Astrocyte (in vitro differentiated cells and primary cell): ENCODE measurements around the gene THADA. TPM values are rescaled to one million over a fixed set of nuclear protein-coding genes. Genes with fewer than 3 reads are reported as not detected.

Experiments
- DNase-seq: peaks from one replicate; pipeline ENCODE4 v3.0.0-alpha.2; 2010; ENCODE audit warnings: low read depth
- FAIRE-seq: peaks from 2 replicates; lab custom pipeline; 2011; peaks lifted over from hg19 to GRCh38; lab: Jason Lieb, UNC
- H2AFZ ChIP-seq: 2 replicates; pipeline ENCODE4 v1.6.0; 2012; ENCODE audit warnings: low read depth, low read length, inconsistent platforms
- H3K27ac ChIP-seq: 2 replicates; pipeline ENCODE4 v1.5.1; 2011; ENCODE audit warnings: low read depth, low read length, inconsistent platforms
- H3K27me3 ChIP-seq: 2 replicates; pipeline ENCODE4 v1.6.0; 2011; ENCODE audit warnings: low read length, inconsistent platforms; ENCODE audit not compliant: insufficient read depth
- H3K36me3 ChIP-seq: 2 replicates; pipeline ENCODE4 v1.5.1; 2011; ENCODE audit warnings: low read length, inconsistent platforms; ENCODE audit not compliant: insufficient read depth
- H3K4me1 ChIP-seq: 2 replicates; pipeline ENCODE4 v1.5.1; 2011; ENCODE audit warnings: low read length, inconsistent platforms; ENCODE audit not compliant: insufficient read depth
- H3K4me2 ChIP-seq: 2 replicates; pipeline ENCODE4 v1.6.0; 2012; ENCODE audit warnings: low read length, inconsistent platforms
- H3K4me3 ChIP-seq: 2 replicates; pipeline ENCODE4 v1.5.1; 2011; ENCODE audit warnings: low read depth, mild to moderate bottlenecking, low read length, inconsistent platforms; ENCODE audit not compliant: insufficient read depth
- H3K79me2 ChIP-seq: 2 replicates; pipeline ENCODE4 v1.6.0; 2012; ENCODE audit warnings: mild to moderate bottlenecking, low read length, inconsistent platforms; ENCODE audit not compliant: insufficient read depth
- H3K9ac ChIP-seq: 2 replicates; pipeline ENCODE4 v1.6.0; 2012; ENCODE audit warnings: mild to moderate bottlenecking, low read length, inconsistent platforms
- H3K9me3 ChIP-seq: 2 replicates; pipeline ENCODE4 v1.5.1; 2012; ENCODE audit warnings: low read depth, mild to moderate bottlenecking, low read length, inconsistent platforms; ENCODE audit not compliant: insufficient read depth
- H4K20me1 ChIP-seq: 2 replicates; pipeline ENCODE4 v1.6.0; 2012; ENCODE audit warnings: low read length, inconsistent platforms; ENCODE audit not compliant: insufficient read depth
- H3K27ac Mint-ChIP-seq: one replicate; pipeline ENCODE4 v1.8.0; 2021; ENCODE audit warnings: mild to moderate bottlenecking, mixed read lengths; ENCODE audit not compliant: unreplicated experiment
- H3K27me3 Mint-ChIP-seq: one replicate; pipeline ENCODE4 v1.8.0; 2021; ENCODE audit warnings: low read depth, mixed read lengths; ENCODE audit not compliant: unreplicated experiment
- H3K36me3 Mint-ChIP-seq: one replicate; pipeline ENCODE4 v1.8.0; 2021; ENCODE audit warnings: low read depth, mixed read lengths; ENCODE audit not compliant: unreplicated experiment
- H3K4me1 Mint-ChIP-seq: one replicate; pipeline ENCODE4 v1.8.0; 2021; ENCODE audit warnings: low read depth, mixed read lengths; ENCODE audit not compliant: unreplicated experiment
- H3K4me3 Mint-ChIP-seq: one replicate; pipeline ENCODE4 v1.8.0; 2021; ENCODE audit warnings: mild to moderate bottlenecking, moderate library complexity, mixed read lengths; ENCODE audit not compliant: unreplicated experiment
- H3K9me3 Mint-ChIP-seq: one replicate; pipeline ENCODE4 v1.8.0; 2021; ENCODE audit warnings: mild to moderate bottlenecking, mixed read lengths; ENCODE audit not compliant: unreplicated experiment
- EZH2 ChIP-seq: IDR thresholded peaks from 2 replicates; pipeline ENCODE4 v1.6.1; 2012; ENCODE audit warnings: mild to moderate bottlenecking, low read length, inconsistent platforms; ENCODE audit not compliant: insufficient read depth
- total RNA-seq: library from RNA; stranded (reverse); gene quantifications from 2 replicates; pipeline ENCODE4 v1.2.1, GENCODE V29; 2021
- TF ChIP-seq, protein P1 (sequence below): IDR thresholded peaks from 2 replicates; pipeline ENCODE4 v1.5.1; 2011; ENCODE audit warnings: low read depth, mild to moderate bottlenecking, inconsistent platforms, low read length, moderate library complexity; ENCODE audit not compliant: insufficient read depth

The THADA gene
- total RNA-seq, 1 donor from 2014 or later = 16.2 TPM

DNA sequence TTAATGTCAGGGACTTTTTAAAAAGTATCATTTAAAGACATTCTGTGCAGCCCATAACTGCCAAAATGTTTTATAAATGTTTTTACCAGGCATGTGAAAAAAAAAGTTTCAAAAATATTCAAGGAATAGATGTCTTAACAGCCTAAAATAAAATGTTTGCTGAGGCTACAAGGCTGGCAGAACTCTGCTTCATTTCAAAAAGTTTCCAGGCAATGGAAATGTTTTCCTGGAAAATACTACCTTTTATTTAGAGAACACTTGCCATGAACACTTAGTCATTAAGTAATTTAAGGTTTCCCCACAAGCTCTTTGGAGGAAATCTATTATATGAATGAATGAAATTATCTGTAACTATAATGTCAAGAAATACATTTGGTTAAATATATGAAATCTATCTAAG, 68.8 kb downstream of the THADA start:
- Histone ChIP-seq H3K9me3 (no peaks in the 10 kb centered on the region), H3K4me3 (no peak overlapping the region), H4K20me1 (peaks cover 4% of the 10 kb centered on the region), H3K9ac (no peak overlapping the region), H3K36me3 (peaks cover 3% of the 10 kb centered on the region), H3K4me2 (no peak overlapping the region), H2AFZ (no peak overlapping the region), H3K27me3 (no peaks in the 10 kb centered on the region), H3K27ac (no peak overlapping the region), H3K4me1 (no peaks in the 10 kb centered on the region), H3K79me2 (no peaks in the 10 kb centered on the region)
- DNase-seq = no peak
- H3K27me3 Mint-ChIP-seq = no peaks in the 10 kb centered on the region
- no peaks in the 10 kb centered on the region for H3K9me3 Mint-ChIP-seq
- no peak for TF ChIP-seq EZH2
- TF ChIP-seq, protein P1, sequence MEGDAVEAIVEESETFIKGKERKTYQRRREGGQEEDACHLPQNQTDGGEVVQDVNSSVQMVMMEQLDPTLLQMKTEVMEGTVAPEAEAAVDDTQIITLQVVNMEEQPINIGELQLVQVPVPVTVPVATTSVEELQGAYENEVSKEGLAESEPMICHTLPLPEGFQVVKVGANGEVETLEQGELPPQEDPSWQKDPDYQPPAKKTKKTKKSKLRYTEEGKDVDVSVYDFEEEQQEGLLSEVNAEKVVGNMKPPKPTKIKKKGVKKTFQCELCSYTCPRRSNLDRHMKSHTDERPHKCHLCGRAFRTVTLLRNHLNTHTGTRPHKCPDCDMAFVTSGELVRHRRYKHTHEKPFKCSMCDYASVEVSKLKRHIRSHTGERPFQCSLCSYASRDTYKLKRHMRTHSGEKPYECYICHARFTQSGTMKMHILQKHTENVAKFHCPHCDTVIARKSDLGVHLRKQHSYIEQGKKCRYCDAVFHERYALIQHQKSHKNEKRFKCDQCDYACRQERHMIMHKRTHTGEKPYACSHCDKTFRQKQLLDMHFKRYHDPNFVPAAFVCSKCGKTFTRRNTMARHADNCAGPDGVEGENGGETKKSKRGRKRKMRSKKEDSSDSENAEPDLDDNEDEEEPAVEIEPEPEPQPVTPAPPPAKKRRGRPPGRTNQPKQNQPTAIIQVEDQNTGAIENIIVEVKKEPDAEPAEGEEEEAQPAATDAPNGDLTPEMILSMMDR = no peak
- peaks cover 11% of the 10 kb centered on the region for H3K36me3 Mint-ChIP-seq
- FAIRE-seq = no peak
- no peak overlapping the region for H3K4me3 Mint-ChIP-seq
- no peak overlapping the region for H3K27ac Mint-ChIP-seq
- H3K4me1 Mint-ChIP-seq = peaks cover 3% of the 10 kb centered on the region

GRCh38 chr2:43525506-43525905, 70.3 kb downstream of the THADA start:
- H3K4me3 Mint-ChIP-seq = no peak overlapping the region
- H3K27ac Mint-ChIP-seq = no peak overlapping the region
- Histone ChIP-seq H3K4me2 (no peak overlapping the region), H3K27me3 (no peaks in the 10 kb centered on the region), H3K9me3 (no peaks in the 10 kb centered on the region), H3K79me2 (no peaks in the 10 kb centered on the region), H3K4me1 (peaks cover 1% of the 10 kb centered on the region), H4K20me1 (no peaks in the 10 kb centered on the region), H3K27ac (no peak overlapping the region), H2AFZ (no peak overlapping the region), H3K9ac (no peak overlapping the region), H3K36me3 (peaks cover 3% of the 10 kb centered on the region), H3K4me3 (no peak overlapping the region)
- no peaks in the 10 kb centered on the region for H3K27me3 Mint-ChIP-seq
- no peak for TF ChIP-seq EZH2
- TF ChIP-seq, protein P1 = no peak
- H3K9me3 Mint-ChIP-seq = no peaks in the 10 kb centered on the region
- FAIRE-seq = no peak
- no peak for DNase-seq
- peaks cover 3% of the 10 kb centered on the region for H3K4me1 Mint-ChIP-seq
- H3K36me3 Mint-ChIP-seq = peaks cover 11% of the 10 kb centered on the region

DNA sequence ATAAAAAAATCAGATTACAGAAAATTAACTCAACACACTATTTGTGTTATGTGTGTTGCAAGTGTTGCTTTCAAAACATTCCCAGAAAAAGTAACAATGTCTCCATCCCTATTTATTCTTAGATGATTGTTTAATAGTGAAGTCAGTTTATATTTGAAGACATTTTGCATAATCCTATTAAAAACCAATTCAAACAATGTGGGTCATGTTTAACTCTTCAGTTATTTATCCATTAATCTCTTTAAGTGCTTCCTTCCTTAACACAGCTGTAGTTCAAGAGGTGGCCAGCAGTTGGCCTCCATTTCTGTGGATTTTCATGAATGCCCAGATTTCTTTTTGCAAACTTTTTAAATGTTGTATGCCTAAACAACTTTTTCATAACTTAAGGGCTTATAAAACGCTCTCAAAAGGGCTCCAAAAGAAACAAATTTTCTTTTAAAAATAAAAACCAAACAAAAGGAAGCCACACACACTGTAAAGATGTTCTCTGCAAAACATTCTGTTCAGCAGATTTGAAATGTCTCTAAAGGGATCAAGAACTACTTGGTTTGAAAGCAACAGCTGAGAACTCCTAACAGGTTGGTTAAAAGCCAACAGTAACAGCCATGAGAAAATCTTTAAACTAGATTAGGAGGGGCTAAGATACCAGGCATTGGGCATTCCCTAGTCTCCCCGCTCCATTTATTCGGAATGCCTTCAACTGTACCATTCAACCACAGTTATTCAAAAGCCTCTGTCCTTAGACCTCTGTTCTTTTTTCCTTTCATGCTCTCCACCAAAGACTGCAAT, 71.5 kb downstream of the THADA start:
- no peak overlapping the region for H3K4me3 Mint-ChIP-seq
- no peak for DNase-seq
- no peaks in the 10 kb centered on the region for H3K9me3 Mint-ChIP-seq
- FAIRE-seq = no peak
- Histone ChIP-seq H3K4me1 (peaks cover 9% of the 10 kb centered on the region), H2AFZ (no peak overlapping the region), H3K36me3 (peaks cover 3% of the 10 kb centered on the region), H3K9ac (no peak overlapping the region), H3K79me2 (no peaks in the 10 kb centered on the region), H3K4me3 (no peak overlapping the region), H3K9me3 (no peaks in the 10 kb centered on the region), H4K20me1 (no peaks in the 10 kb centered on the region), H3K27me3 (no peaks in the 10 kb centered on the region), H3K27ac (no peak overlapping the region), H3K4me2 (no peak overlapping the region)
- TF ChIP-seq EZH2 = no peak
- TF ChIP-seq, protein P1 = peak; percentile 32
- peaks cover 11% of the 10 kb centered on the region for H3K36me3 Mint-ChIP-seq
- no peak overlapping the region for H3K27ac Mint-ChIP-seq
- H3K27me3 Mint-ChIP-seq = no peaks in the 10 kb centered on the region
- peaks cover 11% of the 10 kb centered on the region for H3K4me1 Mint-ChIP-seq
